ENCODE measurements around the gene THRB.

The THRB gene

DNA sequence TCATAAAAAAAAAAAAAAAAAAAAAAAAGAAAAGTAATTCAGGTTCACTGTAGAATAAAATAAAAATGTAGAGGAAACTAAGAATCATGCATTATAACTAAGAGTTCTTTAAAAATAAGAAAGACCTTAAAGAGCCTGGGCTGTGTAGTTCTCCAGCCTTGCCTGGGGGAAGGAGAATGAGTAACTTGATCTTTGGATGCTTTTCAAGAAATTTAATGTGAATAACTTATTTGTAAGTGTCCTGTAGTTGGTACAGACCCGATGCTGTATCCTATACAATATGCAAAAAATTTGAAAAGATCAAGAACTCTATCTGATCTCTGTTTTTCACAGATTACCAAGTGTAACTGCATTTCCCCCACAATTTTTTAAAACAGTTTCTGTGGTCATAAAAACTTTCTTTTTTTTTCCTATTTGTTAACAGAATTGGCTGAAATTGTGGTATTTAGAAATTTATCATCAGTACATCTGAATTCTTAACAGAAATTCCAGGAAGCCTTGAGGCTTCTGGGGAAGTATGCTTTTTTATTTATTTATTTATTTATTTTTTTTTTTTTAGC lies 195.3 kb downstream of the THRB start:
- DNase-seq: no peak

DNA sequence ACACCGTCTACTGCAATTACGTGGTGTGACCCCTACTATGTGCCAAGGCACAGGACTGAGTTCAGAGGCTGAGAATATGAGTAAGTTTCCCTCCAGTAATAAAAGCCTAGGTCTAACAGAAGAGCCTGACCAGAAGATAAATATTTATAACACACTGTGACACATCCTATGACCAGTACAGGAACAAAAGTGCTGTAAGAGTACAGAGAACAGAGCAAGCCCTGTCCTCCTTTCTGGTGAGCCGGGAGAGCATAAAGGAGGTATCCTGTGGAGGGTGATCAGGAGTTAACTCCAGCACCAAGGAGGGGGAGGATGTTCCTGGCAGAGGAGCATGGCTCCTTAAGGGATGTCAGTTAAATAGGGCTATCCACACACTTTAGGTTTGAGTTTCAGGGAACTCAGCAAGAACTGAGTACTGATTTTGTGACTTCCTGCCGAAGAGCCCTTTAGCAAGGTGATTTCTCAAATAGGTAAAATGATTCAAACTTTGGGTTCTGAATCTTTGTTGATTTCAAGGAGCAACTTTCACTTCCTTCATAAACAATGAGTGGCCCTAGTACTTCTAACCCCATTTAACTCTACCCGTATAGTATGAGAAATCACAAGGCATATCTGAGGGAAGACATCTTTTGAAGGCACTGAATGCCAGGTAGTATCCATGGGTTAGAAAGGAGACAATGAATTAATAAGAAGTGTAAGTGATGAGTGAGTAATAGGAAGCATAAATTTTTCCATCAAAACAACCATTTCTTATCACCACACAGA lies 198.0 kb downstream of the THRB start:
- no peak for DNase-seq

DNA sequence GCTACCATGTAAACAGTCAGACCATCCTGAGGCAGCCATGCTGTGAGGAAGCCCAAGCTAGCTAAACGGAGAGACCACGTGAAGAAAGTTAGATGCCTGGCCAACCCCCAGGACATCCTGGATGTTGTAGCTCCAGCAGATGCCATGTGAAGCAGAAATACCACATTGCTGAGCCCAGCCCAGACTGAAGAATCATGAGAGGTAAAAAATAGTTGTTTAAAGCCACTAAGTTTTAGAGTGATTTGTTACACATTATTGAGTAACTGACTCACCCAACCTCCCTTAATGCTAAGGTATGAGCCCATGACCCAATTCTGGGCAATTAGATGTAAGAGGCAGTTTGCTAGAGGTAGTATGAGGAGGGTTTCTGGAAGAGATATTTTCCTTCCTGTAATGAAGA lies 200.5 kb downstream of the THRB start:
- no peak for DNase-seq

DNA sequence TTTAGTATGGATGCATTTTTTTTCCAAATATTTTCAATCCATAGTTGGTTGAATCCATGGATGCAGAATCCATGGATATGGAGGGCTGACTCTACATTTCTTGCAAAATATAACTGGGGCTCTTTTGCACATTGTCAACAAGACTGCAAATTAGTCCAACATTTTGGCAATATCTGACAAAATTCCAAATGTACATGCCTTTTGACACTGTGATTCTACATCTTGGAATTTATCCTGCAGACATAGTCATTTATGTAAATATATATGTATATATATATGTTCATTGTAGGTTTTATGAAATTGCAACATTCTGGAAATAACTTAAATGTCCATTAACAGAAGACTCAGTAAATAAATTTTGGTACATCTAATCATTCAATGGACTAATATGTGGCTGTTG lies 203.0 kb downstream of the THRB start:
- no peak for DNase-seq

DNA sequence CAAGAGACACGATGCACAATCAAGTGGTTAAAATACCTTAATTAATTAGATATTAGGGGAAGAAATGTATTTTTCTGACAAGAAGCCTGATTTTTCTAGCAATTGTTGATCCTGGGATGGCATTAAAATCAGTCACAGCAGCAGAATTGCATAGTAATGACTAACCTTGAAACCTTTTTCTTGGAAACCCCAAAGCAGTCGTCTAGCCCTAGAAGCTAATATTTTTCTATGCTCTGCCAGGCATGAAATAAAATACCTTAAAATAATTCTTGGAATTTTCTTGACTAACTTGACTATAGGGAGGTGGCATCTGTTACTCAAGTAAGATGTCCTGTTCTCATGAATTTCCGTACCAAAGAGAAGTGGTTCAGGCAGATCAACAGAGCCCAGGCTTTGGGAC lies 204.1 kb downstream of the THRB start:
- no peak for DNase-seq

DNA sequence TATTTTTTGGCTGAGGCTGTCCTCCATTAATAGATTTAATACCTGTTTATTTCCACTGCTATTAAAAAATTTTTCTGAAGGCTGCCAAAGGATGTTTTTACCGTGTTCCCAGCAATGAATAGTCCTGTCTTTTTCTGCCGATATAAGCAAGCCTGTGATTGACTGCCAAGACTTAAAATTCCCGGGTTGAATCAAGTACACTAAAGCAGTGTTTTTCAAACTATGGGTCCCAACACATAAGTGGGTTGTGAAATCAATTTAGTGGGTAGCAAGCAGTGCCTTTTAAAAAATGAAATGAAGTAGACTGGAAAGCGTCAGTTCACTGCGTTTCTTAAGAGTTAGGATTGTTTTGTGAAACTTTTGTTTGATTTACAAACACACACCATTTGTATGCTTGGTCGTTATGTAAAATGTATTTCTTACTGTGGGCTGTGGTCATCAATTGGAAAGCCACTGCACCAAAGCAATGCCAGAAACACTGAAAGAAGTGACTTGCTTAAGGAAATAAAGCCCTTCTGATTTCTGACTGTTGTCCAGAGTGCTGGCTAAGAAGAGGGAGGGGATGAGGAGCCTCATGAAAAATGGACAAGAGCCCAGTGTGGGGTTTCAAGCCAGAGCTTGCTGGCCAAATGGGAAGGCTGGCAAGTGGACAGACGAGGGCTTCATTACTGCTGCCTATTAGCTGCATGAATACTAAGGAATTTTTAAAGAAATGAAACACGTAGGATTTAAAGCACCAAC lies 206.0 kb downstream of the THRB start:
- no peak for DNase-seq

DNA sequence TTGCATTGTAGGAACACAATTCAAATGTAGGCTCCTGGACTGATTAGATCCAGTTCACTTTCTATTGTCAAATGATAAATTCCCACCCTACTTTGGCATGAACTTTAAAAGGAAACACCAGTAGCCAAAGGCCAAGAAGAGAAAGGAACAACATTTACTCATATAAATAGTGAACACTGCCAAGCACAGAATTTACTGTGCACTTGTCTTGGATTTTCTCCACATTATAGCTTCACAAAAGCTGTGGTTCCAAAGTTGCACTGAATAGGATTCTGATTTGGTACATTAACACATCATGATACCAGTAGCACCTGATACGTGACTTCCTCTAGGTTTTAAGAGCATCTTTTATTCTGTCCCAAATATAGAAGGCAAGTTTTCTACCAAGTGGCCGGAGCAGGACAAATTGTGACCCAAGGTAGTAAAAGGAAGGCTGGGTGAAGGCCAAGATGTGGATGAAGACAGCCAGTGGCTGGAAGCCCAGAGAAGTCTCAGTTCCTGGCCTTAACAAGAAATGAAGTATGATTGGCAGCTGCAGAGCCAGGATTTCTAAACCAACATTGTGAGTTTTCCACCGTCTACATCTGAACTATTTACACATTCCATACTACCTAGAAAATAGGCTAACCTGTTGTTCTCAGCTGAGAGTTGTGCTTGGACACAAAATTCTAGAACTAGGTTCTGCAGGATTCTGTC lies 206.7 kb downstream of the THRB start:
- no peak for DNase-seq

DNA sequence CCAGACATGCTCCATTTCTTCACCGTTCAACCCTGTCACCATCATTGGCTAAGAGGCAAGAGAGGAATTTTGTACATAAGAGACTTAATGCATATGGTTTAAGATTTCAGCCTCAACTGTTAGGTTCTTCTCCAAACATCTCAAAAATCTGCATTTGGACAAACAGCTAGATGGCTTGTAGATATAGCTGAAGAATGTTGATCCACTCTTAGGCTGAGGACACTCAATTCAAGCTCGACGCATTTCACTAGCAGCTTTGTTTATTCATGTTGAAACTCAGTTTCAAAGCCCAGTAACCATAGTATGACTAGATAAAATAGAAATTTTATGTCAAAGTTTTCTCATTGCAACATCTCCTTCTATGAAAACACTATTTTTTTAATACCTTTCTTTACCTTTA lies 208.2 kb downstream of the THRB start:
- no peak for DNase-seq

DNA sequence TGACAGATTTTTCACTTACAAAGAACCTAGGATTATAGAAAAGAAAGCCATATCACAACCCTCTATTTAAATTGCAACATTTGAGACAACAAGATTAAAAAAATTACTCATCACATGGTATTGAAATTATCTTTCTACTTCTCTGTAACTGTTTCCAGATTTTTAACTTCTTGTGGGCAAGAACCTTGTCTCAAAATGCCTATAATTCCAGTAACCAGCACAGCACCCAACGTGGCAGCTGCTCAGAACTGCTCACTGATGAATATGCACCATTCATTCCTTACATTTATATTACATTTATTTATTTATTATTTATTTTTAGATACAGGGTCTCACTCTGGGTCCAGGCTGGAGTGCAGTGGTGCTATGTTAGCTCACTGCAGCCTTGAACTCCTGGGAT lies 216.1 kb downstream of the THRB start:
- DNase-seq: no peak

DNA sequence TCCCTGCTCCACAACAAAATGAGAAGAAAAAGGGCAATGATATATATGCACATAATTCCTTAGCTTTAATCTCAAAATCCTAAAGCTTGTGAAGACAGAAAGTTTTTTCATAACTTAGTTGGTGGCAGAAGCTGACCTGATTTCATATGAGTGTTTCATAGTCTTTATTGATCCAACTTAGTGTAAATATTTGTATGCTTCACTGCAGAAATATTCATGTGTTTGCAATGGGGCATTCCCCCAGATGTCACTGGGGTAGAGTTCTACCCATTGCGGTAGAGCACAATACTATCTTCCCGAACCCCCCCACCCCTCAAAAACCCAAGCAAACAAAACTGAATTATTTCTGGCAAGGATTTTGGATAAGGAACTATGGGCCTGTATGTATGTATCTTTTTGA lies 221.2 kb downstream of the THRB start:
- no peak for DNase-seq

DNA sequence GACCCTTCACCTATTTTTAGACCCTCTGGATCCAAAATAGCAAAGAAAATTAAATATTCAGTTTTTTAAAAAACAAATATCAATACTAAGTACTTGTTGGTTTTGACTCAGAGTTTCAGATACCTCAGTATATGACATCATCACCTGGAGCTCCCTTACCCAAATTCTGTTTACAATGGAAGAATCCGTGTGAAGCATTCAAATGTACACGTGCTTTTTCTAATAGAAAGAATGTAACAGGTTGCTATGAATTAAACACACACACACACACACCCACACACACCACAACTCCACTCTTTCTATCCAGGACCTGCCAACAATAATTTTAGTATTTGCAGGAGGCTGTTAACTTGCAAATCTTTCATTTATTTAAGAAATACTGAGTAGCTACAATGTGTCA lies 221.8 kb downstream of the THRB start:
- no peak for DNase-seq

DNA sequence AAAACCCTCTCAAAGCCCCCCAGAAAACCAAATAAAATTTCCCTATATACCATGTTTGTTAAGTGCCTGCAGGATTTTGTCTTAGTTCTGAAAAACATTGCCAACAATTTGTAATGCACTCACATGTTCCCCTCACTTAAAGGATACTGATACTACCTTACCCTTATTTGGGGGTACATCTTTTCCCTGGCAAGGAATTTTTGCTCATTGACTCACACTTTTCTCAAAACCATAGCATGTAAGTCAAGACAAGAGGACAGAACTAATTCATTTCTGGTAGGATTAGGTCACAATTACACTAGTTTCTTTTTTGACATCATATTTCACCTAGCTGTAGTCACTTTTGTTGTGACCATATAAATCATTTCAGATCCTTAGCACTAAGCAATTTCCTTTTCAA lies 222.2 kb downstream of the THRB start:
- no peak for DNase-seq

DNA sequence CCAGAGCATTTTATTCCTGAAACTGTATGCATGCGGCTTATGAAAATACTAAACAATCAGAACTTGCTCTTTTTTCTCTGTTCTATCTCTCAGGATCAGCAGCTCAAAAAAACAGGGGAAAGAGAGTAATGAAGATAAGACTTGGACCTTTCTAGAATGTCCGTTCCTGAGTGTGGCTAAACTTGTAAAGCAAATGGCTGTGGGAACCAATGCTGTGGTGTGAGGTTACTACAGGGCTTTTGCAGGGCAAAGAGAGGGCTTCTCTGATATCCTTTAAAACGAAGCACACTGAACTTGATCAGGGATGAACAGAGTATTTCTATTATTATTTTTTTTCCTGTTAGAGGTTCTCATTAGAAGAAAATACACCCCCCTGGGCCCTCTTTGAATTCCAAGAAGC lies 223.4 kb downstream of the THRB start:
- DNase-seq: no peak

DNA sequence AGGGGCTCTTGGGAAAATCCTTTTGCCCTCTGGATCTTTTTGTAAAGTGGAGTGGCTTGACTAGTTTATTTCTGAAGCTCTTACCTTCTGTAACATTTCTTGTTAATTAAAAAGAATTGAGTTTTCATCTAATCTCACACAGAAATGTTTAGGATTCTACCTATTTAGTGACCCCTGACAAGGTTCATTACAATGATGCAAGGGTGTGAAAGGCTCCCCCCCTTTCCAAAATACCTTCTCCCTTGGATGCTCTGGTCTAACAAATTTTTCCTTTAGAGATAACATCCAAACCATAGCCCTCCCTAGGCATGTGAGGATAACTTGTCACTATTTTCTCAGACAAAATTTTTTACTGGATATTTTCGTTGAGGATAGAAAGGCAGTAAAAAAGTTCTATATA lies 223.9 kb downstream of the THRB start:
- no peak for DNase-seq

DNA sequence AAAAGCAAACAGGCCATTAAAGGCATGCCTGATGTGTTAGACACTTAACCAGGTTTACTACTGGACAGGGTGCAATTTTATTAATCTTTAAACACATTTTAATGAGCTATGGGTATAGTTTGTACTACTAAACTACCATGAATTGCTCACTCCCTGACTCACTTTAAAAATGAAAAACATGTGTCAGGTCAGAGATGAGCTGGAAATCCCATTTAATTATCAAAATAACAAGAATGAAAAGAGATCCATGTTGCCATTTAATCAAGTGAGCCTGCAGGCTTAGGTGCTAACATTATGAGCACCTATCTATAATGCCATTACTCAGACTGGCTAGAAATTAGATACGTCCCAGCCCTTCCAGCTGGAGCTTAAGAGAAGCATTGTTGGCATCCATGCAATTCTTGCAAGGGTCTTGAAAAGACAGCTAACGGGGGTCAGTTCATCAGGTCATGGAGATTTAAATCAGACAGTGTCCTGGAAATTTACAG lies 224.4 kb downstream of the THRB start:
- no peak for DNase-seq

DNA sequence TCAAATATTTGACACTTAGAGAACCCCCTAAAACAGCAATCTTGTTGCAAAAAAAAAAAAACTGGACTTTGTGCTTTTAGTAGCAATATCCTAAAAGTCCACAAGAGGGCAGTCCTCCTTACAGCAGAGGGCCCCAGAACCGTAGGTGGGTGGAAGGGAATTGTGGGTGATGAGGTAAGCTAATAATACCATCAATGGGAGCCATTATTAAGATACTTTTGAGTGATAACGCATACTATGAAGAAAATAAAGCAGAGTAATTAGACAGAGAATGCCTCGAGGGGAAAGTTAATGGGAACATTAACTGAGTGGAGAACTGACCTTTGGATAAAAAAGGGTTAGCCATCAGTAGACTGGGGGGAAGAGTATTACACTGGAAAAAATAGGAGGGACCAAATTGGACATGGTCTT lies 229.9 kb downstream of the THRB start:
- DNase-seq: no peak

DNA sequence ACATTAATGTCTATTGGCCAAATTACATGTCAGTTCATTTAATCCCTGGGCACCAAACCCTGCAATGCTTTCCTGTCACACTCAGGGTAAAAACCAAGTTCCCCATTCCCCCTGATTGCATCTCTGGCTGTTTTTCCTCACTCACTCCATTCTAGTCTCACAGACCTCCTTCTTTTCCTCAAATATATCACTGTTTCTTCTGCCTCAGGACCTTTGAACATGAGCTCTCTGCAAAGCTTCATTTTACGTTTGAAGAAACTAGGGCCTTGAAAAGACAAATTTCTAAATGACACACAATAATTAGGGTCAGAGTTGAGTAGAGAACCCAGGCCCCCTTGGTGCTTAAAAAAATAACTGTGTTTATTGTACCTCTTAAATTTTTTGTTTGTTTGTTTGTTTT lies 230.6 kb downstream of the THRB start:
- DNase-seq: no peak

DNA sequence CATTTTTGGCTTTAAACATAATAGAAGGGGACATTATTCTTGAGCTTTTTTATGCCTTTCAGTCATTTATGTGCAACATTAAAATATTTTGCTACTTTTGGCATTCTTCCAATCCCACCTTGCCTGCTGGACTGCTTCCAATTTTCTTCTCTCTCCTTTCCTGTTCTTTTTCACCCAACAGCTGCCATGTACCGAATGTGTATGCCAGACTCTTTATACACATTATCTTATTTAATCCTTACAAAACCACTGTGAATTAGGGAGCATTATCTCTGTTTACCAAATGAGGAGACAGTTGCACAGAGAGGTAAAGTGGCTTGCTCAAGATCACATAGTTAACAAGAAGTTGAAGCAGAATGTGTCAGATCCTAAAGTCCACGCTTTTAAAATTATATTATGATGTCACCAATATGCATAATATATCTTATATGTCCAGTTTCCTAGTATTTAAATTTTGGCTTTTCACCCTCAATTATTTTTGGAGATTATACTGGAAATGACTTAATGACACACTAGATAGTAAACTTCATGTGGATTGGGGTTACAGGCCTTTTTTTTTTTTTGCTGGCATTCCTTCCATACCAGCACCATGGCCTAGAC lies 231.5 kb downstream of the THRB start:
- no peak for DNase-seq

DNA sequence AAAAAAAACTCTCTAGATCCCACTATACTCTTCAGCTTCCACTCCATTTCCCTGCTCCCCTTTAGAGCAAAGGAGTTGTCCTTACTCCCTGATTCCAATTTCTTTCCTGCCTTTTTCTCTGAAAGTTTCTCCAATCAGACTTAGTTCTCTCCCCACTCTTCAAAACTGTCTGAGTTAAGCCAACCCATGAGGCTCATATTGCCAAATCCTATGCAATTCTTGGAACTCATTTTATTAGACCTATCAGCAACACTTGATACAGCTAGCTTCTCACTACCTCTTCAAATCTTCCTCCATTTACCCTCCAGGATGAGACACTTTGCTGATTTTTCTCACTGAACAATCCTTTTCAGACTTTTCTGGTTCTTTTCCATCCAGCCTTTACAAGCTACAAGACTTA lies 233.1 kb downstream of the THRB start:
- no peak for DNase-seq

DNA sequence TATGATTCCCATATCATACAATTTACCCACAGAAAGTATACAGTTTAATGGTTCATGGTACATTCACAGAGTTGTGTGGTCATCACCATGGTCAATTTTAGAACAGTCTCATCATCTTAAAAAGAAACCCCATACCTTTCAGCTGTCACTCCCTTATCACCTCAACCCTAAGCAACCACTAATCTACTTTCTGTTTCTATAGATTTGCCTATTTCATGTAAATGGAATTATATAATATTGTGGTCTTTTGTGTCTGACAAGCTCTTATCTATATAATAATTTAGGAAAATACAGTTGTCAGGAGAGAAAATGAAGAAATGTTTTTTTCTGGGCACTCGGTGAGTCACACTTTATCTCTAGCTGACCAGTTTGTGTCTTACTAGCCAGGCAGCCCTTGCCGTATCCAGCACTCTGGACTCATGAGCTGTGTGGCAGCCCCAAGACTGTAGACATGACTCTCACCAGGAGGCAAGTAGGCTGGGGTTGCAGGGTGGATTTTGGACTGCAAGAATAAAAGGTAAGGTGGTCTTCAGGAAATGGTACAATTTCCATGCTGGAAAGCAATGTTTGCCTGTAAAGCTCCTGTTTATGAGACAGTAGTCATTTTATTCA lies 234.6 kb downstream of the THRB start:
- DNase-seq: no peak

DNA sequence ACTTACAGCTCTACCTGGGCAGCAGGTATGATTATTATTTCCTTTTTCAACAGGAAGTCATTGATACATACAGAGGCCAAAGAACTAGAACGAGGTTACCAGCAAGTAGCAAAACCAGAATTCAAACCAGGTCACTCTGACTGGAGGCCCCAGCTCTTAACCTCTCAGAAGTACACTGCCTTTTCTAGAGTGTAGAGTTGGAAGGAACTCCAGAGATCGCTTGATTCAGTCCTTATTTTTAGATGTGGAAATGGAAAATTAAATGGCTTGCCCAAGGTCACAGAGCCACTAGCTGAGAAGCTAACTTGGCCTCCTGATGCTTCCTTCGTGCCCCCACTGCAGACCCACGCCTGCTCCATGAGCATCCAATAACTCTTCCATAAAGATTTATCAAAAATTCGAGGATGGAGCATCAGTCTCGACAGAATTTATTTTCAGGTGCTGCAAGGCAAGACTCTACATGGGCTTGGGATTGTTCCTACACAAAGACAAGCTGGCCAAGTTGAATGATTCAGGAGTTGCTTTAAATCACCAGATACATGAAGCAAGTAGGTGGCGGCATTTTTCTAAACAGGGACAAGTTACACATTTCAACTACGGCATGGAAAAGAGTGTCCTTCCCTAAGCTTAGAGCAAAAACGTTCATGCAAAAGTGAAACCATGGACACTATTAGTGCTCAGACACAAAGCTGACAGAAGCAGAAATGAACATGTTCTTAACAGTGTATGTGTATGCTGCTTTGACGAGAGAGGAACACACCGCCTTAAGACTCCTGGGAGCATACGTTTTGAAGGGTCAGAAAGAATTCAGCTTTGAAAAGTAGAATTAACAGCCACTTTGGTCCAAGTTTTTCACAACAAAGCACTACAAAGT lies 235.7 kb downstream of the THRB start:
- DNase-seq: no peak

DNA sequence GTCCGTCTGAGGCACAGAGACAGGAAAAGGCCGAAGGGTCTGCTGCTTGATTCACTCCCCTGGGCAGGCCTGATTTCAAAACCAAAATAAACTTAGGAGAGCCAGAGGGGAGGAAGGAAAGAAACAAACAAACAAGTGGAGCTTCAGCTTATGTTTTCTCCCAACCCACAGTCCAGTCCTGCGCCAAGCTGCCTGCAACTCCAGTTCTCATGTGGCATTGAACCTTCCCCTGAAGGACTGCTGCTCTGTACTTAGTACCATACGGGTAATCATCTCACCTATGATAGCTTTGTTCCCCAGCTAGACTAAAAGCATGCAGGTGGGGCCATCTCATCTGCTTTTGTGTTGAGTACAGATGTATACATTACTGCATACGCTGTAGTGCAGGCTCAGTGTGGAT lies 236.4 kb downstream of the THRB start:
- DNase-seq: no peak

Measured in CD4-positive, alpha-beta T cell treated with Interferon gamma for 1 hour (primary cell).